Brain pericyte (primary cell): ENCODE measurements around the gene NDFIP2.
"Not testable (repeated sequence)": the region's sequence is repeated elsewhere in the genome, so short reads cannot be mapped to it uniquely, and the experiment has no call there.

Experiments used
- DNase-seq: peaks from one replicate; pipeline ENCODE4 v3.0.0-alpha.2; 2012; ENCODE audit warnings: low read depth, low spot score

Gene NDFIP2

DNA sequence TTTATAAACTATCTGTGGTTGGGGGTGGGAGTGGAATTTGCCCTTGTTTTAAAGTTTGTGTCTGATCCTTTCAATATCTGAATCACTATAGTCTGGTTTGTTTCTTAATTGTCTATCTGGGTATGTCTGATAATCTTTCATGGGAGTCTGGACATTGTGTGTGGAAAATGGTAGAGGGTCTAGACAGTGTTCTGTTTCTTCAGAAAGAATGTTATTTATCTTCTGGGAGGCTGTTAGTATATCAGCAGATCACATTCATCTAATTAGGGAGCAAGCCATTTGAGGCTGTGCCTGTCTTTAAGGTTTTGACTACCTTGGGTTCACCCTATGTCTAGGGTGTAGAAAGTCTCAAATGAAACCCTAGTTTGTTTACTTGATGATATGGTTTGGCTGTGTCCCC, 110.5 kb downstream of the NDFIP2 start:
- no peak for DNase-seq

DNA sequence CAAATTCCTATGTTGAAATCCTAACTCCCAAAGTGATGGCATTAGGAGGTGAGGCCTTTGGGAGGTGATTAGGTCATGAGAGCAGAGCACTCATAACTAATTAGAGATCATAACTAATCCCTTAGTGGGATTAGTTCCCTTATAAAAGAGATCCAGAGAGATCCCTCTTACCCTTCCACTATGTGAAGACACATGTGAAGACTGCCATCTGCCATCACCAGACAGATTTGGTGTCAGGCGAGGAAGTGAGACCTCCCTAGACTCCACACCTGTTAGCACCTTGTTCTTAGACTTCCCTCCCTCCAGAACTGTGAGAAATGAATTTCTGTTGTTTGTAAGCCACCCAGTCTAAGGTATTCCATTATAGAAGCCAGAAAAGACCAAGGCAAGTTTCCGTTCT, 112.2 kb downstream of the NDFIP2 start:
- DNase-seq: no peak

DNA sequence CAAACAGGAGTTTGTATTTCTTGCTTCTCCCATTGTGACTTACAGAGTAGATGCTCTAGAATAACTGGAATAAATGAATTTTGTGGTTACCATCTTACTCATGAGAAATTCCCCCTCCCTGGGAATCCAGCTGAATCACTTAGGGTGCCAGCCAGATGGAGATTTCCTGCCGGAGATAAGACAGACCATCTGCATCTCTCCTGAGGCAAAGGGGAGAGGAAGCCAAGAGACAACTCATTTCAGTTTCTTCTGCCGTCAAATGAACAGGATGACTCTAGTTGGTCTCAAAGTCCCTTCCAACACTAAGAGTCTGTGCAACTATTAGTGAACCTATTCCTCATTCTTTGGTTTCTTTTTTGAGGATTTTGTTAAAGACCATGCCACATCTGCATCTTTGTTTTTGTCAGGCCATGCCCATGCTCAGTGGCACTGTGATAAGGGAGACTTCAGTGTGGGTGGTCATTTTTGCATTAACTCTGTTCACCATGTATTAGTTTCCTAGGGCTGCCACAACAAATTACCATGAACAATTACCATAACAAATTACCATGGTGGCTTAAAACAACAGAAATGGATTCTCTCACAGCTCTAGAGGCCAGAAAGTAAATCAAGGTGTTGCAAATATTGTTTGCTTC, 112.8 kb downstream of the NDFIP2 start:
- DNase-seq: no peak

DNA sequence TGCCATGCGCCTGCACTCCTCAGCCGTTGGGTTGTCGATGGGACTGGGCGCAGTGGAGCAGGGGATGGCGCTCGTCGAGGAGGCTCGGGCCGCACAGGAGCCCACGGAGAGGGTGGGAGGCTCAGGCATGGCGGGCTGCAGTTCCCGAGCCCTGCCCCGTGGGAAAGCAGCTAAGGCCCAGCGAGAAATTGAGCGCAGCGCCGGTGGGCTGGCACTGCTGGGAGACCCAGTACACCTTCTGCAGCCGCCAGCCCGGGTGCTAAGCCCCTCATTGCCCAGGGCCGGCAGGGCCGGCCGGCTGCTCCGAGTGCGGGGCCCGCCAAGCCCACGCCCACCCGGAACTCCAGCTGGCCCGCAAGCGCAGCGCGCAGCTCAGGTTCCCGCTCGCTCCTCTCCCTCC, 119.2 kb downstream of the NDFIP2 start:
- DNase-seq: not testable (repeated sequence)

DNA sequence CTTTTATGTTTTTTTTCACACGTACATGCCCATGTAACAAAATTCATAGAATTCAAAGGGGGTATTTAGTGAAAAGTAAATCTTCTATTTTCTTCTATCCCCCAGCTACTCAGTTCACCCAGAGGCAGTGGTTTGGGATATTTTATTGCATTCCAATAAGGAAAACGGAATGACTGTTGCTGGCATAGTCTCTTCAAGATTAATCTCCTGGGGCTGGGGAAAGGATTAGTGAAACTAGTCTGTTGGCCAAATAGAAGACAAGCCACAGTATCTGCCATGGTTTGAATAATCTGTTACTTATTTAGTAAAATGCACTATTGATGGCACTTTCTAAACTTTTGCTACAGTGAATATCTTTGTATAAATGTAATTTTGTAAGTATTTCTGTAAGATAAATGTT, 122.0 kb downstream of the NDFIP2 start:
- no peak for DNase-seq

DNA sequence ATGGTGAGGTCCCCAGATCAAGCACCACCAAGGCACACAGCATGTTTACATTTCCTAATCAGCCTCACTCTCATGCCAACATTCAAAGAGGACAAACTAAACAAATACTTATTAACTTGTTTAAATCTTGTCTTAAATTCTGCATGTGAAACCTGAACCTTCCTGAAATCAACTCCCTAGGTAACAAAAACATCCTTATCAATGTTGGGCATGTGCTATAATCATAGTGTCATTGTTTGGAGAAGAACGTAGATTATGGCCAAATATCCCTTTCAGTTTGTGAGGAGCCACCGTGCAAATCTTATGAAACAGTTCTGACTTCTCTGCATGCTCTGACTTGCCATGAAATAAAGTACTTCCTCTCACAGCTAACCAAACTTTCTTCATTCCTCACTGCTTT, 123.8 kb downstream of the NDFIP2 start:
- DNase-seq: no peak
